NT2/D1 (cell line): ENCODE measurements around the gene ALOXE3.

ENCODE experiments used
- DNase-seq: peaks from one replicate; pipeline ENCODE4 v3.0.0-alpha.2; 2011; ENCODE audit warnings: low read depth, low spot score
- H3K27me3 ChIP-seq: 2 replicates; pipeline ENCODE4 v1.6.0; 2011; ENCODE audit warnings: mild to moderate bottlenecking; ENCODE audit not compliant: insufficient read length, insufficient read depth
- H3K36me3 ChIP-seq: 2 replicates; pipeline ENCODE4 v1.6.1; 2011; ENCODE audit warnings: mild to moderate bottlenecking, low read length, mixed read lengths; ENCODE audit not compliant: insufficient read depth, insufficient read length
- H3K4me1 ChIP-seq: 2 replicates; pipeline ENCODE4 v1.5.1; 2011; ENCODE audit not compliant: insufficient read depth, insufficient read length
- H3K4me3 ChIP-seq: 2 replicates; pipeline ENCODE4 v1.5.1; 2011; ENCODE audit warnings: low read depth; ENCODE audit not compliant: insufficient read length
- H3K9ac ChIP-seq: 2 replicates; pipeline ENCODE4 v1.6.0; 2011; ENCODE audit warnings: low read depth; ENCODE audit not compliant: insufficient read length
- H3K9me3 ChIP-seq: 2 replicates; pipeline ENCODE4 v1.5.1; 2011; ENCODE audit warnings: mild to moderate bottlenecking, low read length; ENCODE audit not compliant: insufficient read depth
- SUZ12 ChIP-seq: IDR thresholded peaks from 2 replicates; pipeline ENCODE4 v1.6.1; 2011; ENCODE audit not compliant: insufficient read length, insufficient read depth; ENCODE audit errors: extremely low read depth
- YY1 ChIP-seq: IDR thresholded peaks from 2 replicates; pipeline ENCODE4 v1.6.1; 2011; ENCODE audit not compliant: insufficient read length, insufficient read depth
- ZNF274 ChIP-seq: IDR thresholded peaks from 2 replicates; pipeline ENCODE4 v1.6.1; 2011; ENCODE audit warnings: mild to moderate bottlenecking, low read depth, low read length

ALOXE3 gene

DNA sequence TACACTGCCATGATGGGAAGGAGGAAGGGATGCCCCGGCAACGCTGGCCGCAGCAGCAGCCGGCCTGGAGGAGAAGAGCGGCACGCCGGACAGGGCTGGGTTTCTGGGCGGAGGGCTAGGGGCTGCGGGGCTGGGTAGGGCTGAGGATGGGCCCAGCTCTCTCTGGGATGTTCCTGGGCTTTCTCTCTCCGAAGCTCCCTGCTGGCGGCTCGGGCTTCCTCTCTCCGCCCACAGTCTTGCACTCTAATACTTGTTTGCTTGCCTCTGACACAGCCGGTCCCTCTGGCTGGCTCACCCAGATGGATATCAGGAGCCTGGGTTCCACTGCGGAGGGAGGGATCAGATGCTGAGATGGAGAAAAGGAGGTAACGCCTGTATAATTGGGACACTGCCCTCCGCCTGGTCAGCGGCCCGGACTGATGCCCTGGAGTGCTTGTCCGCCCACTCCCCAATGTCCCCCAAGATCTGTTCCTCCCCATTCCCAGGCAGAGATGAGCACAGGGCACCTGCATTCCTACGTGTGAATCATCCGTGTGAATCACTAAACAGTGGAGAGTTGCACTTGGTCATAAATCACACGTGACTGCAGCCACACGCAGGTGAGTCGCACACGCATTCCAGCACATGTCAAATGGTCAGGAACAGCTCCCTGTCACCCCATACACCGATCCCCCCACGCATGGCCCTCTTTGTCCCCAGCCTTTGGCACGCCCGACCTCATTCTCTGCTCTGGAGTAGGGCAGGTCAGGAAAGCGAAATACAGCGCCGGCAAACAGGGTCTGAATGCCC lies at the start of gene ALOXE3:
Gene ALOXE3, minus strand, starts transcription at position 535 of the 789 bp plus-strand sequence. Its CDS starts 524 bp downstream, at position 11.
- Histone ChIP-seq H3K9ac (peak within 1 kb of the TSS; percentile 80), H3K9me3 (no peaks in the 10 kb centered on the region), H3K36me3 (no peaks in the 10 kb centered on the region), H3K27me3 (peaks cover 61% of the 10 kb centered on the region), H3K4me3 (peak within 1 kb of the TSS; percentile 54), H3K4me1 (peaks cover 2% of the 10 kb centered on the region)
- TF ChIP-seq ZNF274: no peak
- TF ChIP-seq YY1: no peak
- TF ChIP-seq SUZ12: no peak
- DNase-seq: no peak

DNA sequence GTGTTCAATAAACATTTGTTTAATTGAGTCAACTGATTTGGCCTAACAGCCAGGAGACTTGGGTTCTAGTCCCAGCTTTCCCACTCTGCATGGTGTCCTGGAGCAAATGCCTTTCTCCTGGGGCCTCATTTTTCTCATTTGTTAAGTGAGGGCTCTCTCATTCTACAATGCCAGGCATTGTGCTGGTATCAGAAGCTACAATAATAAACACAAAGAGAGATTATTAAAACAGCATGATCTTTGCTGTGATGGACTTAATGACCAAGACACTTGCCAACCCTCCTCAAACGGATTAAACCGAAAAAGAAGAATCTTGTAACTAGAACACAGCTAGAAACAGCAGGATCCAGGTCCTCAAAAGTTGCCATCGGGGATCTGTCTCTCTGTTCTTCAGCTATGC lies 49.2 kb upstream of the ALOXE3 start:
- no peak overlapping the region for H3K4me3 ChIP-seq
- H3K9me3 ChIP-seq: no peaks in the 10 kb centered on the region
- H3K9ac ChIP-seq: no peak overlapping the region
- H3K36me3 ChIP-seq: no peaks in the 10 kb centered on the region
- H3K4me1 ChIP-seq: peaks cover 7% of the 10 kb centered on the region
- TF ChIP-seq SUZ12 (no peak), ZNF274 (no peak), YY1 (no peak)
- no peaks in the 10 kb centered on the region for H3K27me3 ChIP-seq
- DNase-seq: no peak

DNA sequence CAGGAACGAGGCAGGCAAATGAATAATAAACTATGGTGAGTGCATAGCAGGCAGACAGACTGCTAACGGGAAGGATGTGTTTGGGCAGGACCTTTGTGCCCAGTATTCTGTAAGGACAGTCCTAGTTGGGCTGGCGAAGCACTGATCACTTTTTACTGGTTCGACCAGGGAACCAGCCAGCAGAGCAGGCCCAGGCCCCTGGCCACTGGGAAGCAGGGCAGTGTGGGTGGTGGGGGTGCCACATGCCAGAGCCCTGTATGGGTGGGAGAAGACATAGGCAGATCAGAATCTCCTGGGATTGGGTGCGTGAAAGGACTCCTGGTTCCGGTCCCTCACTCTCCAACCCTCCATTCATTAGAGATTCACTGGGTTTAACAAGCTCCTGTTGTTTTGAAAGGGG lies 48.4 kb upstream of the ALOXE3 start:
- no peak for TF ChIP-seq YY1
- TF ChIP-seq ZNF274: no peak
- TF ChIP-seq SUZ12: no peak
- no peaks in the 10 kb centered on the region for H3K9me3 ChIP-seq
- peaks cover 10% of the 10 kb centered on the region for H3K4me1 ChIP-seq
- no peak for DNase-seq
- H3K9ac ChIP-seq: no peak overlapping the region
- peaks cover 3% of the 10 kb centered on the region for H3K36me3 ChIP-seq
- H3K4me3 ChIP-seq: no peak overlapping the region
- H3K27me3 ChIP-seq: no peaks in the 10 kb centered on the region

DNA sequence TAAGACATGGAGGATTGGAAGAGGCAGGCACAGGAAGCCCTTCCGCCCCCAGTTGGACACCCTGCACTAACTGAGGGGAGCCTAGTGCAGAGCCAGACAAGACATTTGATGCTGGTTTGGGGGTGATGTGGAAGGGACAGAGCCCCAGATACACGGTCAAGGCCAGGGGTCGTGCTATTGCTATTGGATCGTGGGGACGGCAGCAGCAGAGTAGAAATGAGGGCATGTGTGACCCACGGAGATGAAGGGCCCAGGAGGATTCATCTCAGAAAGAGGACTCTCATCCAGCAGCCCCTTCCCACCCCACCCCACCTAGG lies 46.5 kb upstream of the ALOXE3 start:
- TF ChIP-seq SUZ12 (no peak), ZNF274 (no peak), YY1 (no peak)
- no peak for DNase-seq
- Histone ChIP-seq H3K9me3 (no peaks in the 10 kb centered on the region), H3K27me3 (no peaks in the 10 kb centered on the region), H3K9ac (peak overlapping the region; percentile 94), H3K4me3 (no peak overlapping the region), H3K36me3 (peaks cover 18% of the 10 kb centered on the region), H3K4me1 (peaks cover 18% of the 10 kb centered on the region)

DNA sequence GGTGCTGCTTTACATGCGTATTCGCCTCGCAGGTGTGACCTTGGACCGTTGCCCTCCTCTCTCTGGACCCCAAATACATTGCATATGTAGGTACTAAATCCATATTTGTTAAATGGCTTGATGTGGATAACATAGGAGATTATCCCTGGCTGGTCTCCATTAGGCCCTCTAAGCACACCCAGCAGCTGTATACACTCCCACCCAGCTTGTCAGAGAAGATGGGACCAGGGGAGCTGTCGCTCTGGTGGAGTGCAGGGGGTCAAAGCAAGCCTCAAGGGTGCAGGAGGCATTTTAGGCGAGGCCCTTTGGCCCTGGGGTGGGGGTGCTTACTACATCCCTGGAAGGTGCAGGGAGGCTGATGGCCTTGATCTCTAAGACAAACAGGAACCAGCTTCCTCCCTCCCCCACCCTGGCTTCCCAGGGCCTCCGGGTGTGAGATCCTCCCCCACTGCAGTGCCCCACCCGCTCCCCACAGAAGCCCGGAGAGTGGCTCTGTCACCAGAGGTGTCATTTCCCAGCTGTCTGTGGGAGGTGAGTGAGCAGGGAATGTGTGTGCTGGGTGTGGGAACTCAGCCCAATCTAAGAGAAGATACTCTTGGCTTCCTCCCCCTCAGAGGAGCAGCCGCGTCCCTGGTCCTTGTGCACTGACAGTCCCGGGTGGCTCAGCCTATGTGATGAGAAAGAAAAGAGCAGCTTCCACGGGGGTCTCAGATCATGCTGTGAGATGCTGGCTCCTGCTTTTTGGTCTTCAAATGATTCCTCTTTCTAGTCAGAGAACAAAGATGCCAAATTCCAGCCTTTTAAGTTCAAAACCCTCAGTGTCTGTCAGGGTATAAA lies 45.9 kb upstream of the ALOXE3 start:
- TF ChIP-seq SUZ12 (no peak), ZNF274 (no peak), YY1 (no peak)
- DNase-seq: no peak
- H3K36me3 ChIP-seq: peaks cover 23% of the 10 kb centered on the region
- peak overlapping the region; percentile 94 for H3K9ac ChIP-seq
- H3K4me3 ChIP-seq: peak overlapping the region; percentile 9
- no peaks in the 10 kb centered on the region for H3K9me3 ChIP-seq
- no peaks in the 10 kb centered on the region for H3K27me3 ChIP-seq
- H3K4me1 ChIP-seq: peaks cover 18% of the 10 kb centered on the region

DNA sequence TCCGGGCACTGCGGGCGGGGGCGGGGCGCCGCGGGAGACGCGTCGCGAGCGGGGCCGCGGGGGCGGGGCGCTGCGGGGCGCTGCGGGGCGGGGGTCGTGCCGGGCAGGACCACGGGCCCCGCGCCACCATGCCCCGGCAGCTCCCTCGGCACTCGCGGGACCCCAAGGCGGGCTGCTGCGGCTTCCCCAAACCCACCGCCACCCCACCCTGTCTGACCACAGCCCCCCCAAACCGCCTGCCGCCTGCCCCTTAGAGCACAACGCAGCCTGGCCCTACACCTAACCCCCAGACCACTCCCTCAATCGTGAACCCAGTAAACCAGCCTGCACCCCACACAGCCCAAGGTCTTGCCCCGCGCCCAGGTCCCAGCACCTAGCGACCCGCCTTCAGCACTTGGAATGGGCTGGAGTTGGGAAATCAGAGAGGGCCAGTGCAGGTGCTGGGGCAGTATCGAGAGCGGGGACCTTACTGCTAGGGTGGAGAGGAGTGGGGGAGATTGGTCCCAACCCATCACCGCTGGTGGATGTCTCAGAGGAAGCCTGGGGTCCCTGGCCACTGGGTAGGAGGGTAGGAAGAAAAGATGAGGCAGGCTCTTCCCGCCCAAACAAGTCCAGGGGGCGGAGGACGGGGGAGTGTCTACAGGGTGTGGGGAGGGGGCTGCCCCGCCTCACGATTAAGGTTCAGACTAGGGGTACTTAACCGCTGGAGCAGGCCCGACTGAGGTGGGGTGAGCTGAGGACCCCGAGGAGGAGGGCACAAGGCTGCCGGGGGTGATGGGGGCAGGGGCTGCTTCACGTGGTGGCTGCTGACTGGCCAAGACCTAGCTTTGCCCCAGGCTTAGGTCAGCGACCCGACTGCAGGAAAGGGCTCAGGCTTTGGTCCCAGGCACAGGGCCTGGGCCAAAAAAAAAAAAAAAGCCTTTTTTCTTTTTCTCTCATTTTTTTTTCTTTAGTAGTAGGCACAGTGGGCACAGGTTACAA lies 45.0 kb upstream of the ALOXE3 start:
- Histone ChIP-seq H3K9ac (peak overlapping the region; percentile 94), H3K27me3 (no peaks in the 10 kb centered on the region), H3K4me3 (peak overlapping the region; percentile 87), H3K36me3 (peaks cover 27% of the 10 kb centered on the region), H3K4me1 (peaks cover 18% of the 10 kb centered on the region), H3K9me3 (no peaks in the 10 kb centered on the region)
- DNase-seq: no peak
- no peak for TF ChIP-seq ZNF274
- no peak for TF ChIP-seq SUZ12
- no peak for TF ChIP-seq YY1
